HepG2 (cell line): ENCODE measurements around the gene HS3ST2. TPM values are rescaled to one million over a fixed set of nuclear protein-coding genes. Genes with fewer than 3 reads are reported as not detected.

ENCODE experiments used
- ARID5B ChIP-seq: IDR thresholded peaks from 2 replicates; pipeline ENCODE4 v1.4.0; 2020; ENCODE audit warnings: mild to moderate bottlenecking, missing genetic modification reagents
- FOXM1 ChIP-seq: sonication (generic); formaldehyde crosslinking; IDR thresholded peaks from 2 replicates; pipeline ENCODE4 v1.5.0; 2020; ENCODE audit warnings: missing genetic modification reagents
- HBP1 ChIP-seq: IDR thresholded peaks from 2 replicates; pipeline ENCODE4 v1.6.1; 2016; ENCODE audit warnings: low read depth, control low read depth
- KLF11 ChIP-seq: IDR thresholded peaks from 2 replicates; pipeline ENCODE4 v1.6.1; 2016; ENCODE audit warnings: missing compliant biosample characterization
- LCORL ChIP-seq, 2 experiments: fragments of 450-650 bp in 1 of 2; sonication (generic) in 1 of 2; formaldehyde crosslinking in 1 of 2; IDR thresholded peaks; 2 replicates each; pipeline versions ENCODE4 v1.5.0 to v1.6.1; 2017 to 2020; ENCODE audit warnings: antibody characterized with exemption in 1 of 2, missing genetic modification reagents in 1 of 2
- MEF2D ChIP-seq: sonication (generic); formaldehyde crosslinking; IDR thresholded peaks from 2 replicates; pipeline ENCODE4 v1.5.1; 2020; ENCODE audit warnings: mild to moderate bottlenecking, missing genetic modification reagents
- MLLT10 ChIP-seq: sonication (generic); formaldehyde crosslinking; IDR thresholded peaks from 2 replicates; pipeline ENCODE4 v1.4.0; 2020; ENCODE audit warnings: missing genetic modification reagents
- MTF1 ChIP-seq: sonication (generic); formaldehyde crosslinking; IDR thresholded peaks from 2 replicates; pipeline ENCODE4 v1.5.0; 2020; ENCODE audit warnings: missing genetic modification reagents
- NBN ChIP-seq: fragments of 450-650 bp; conservative IDR thresholded peaks from 2 replicates; pipeline ENCODE4 v1.6.1; 2017
- PBX3 ChIP-seq: sonication (generic); formaldehyde crosslinking; IDR thresholded peaks from 2 replicates; pipeline ENCODE4 v1.8.1; 2023; ENCODE audit warnings: missing genetic modification reagents, inconsistent platforms, borderline replicate concordance
- PHF5A ChIP-seq: IDR thresholded peaks from one replicate; pipeline ENCODE4 v1.6.1; 2018; ENCODE audit warnings: low read depth, missing genetic modification reagents; ENCODE audit not compliant: unreplicated experiment
- PRPF4 ChIP-seq: fragments of 200-400 bp; formaldehyde crosslinking; IDR thresholded peaks from 2 replicates; pipeline ENCODE4 v1.6.1; 2016; ENCODE audit warnings: low read length, low read depth; ENCODE audit not compliant: poor library complexity, severe bottlenecking
- WIZ ChIP-seq: sonication (generic); formaldehyde crosslinking; IDR thresholded peaks from 2 replicates; pipeline ENCODE4 v1.5.1; 2020; ENCODE audit warnings: mild to moderate bottlenecking, missing genetic modification reagents
- YEATS4 ChIP-seq: sonication (generic); formaldehyde crosslinking; IDR thresholded peaks from 2 replicates; pipeline ENCODE4 v1.4.0; 2020; ENCODE audit warnings: missing genetic modification reagents, borderline replicate concordance
- ZBED4 ChIP-seq: sonication (generic); formaldehyde crosslinking; IDR thresholded peaks from 2 replicates; pipeline ENCODE4 v1.4.0; 2020; ENCODE audit warnings: missing genetic modification reagents, borderline replicate concordance
- ZKSCAN5 ChIP-seq: sonication (generic); formaldehyde crosslinking; IDR thresholded peaks from 2 replicates; pipeline ENCODE4 v1.5.1; 2020; ENCODE audit warnings: mild to moderate bottlenecking, missing genetic modification reagents
- ZNF589 ChIP-seq: sonication (generic); formaldehyde crosslinking; conservative IDR thresholded peaks from 2 replicates; pipeline ENCODE4 v1.8.0; 2022; ENCODE audit warnings: mild to moderate bottlenecking, moderate library complexity, missing genetic modification reagents
- polyA plus RNA-seq, 8 experiments: library from polyadenylated mRNA; depleted of rRNA in 3 of 8; stranded (reverse) in 7 of 8; unstranded in 1 of 8; fragments of >200 nt; fragmentation: Illumina TruSeq in 4 of 8; extraction: Trizol in 4 of 8; gene quantifications; 2 replicates each; pipeline versions ENCODE4 v1.2.1 to v1.2.3, GENCODE V29; 2011 to 2016; ENCODE audit warnings: low read depth in 4 of 8, missing spikeins in 1 of 8, mixed read lengths in 1 of 8; ENCODE audit not compliant: insufficient read depth in 1 of 8
- total RNA-seq, 5 experiments: library from RNA; depleted of rRNA; stranded (reverse); fragments of >200 nt; fragmentation: Illumina TruSeq; extraction: Trizol; gene quantifications; 2 replicates each; pipeline ENCODE4 v1.2.3, GENCODE V29; 2016; ENCODE audit warnings: low read depth in 1 of 5
- TF ChIP-seq, protein P1 (sequence below): sonication (generic); formaldehyde crosslinking; IDR thresholded peaks from 2 replicates; pipeline ENCODE4 v1.8.0; 2022; ENCODE audit warnings: mild to moderate bottlenecking, missing genetic modification reagents, moderate library complexity

The HS3ST2 gene
- total and polyA plus RNA-seq, 2 of the 13 experiments (the other 11 are each of a cell fraction or from before 2014, with no cell fraction given), result not detected

DNA sequence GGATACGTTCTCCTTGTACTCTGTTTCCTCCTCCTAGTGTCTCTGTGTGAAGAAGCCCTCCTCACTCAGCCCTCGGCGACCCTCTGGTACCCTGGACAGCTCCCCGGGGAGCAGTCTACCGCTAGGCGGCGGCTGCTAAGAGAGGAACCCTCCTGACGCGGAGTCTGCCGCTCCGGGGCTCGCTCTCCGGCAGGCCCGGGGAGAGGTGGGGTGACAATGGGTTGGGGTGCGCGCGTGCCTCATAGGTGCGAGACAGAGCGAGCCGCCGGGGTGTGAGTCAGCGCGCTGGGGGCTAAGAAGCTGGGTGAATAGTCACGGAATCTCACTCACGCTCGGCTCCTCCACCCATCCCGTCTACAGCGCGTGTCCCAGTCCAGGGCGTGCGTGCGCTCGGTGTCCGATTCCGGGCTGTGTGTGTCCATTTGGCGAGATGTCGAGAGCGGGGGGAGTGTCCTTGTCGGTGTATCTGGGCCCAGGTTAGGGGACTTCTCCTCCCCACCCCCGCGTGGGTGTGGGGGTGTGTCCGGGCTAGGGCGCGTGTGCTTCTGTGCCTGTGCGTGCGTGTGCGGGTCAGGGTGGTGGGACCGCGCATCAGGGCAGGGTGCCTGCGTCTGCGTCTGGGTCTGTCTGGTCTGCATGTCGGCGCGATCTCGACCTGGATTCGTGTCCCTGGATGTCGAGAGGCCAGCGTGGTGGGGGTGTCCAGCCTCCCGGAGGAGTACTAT lies 577 bp upstream of the HS3ST2 start (continued):
- TF ChIP-seq ZBED4 (CRISPR knock-in tag) (peak; percentile 86; the same call in 1 of the 2 replicates), HBP1 (CRISPR knock-in tag) (peak; percentile 74; the same call in 1 of the 2 replicates), KLF11 (CRISPR knock-in tag) (peak; percentile 95), LCORL (IDR thresholded peaks at IDR 0.05) (no peak), LCORL (CRISPR knock-in tag; IDR thresholded peaks at IDR 0.05) (no peak), WIZ (CRISPR knock-in tag) (peak; percentile 98), ZNF589 (CRISPR knock-in tag) (peak; percentile 93), YEATS4 (CRISPR knock-in tag) (no peak), FOXM1 (no peak; the same call in 1 of the 2 replicates), ARID5B (peak; percentile 67), ZKSCAN5 (CRISPR knock-in tag) (0 out of 2 replicates have a peak, but pooled peaks have one; percentile 20), PHF5A (CRISPR knock-in tag) (no peak), MTF1 (CRISPR knock-in tag) (peak; percentile 93), PRPF4 (no peak), NBN (no peak), PBX3 (peak; percentile 93), MLLT10 (CRISPR knock-in tag) (no peak), MEF2D (peak; percentile 86)
- TF ChIP-seq, protein P1, sequence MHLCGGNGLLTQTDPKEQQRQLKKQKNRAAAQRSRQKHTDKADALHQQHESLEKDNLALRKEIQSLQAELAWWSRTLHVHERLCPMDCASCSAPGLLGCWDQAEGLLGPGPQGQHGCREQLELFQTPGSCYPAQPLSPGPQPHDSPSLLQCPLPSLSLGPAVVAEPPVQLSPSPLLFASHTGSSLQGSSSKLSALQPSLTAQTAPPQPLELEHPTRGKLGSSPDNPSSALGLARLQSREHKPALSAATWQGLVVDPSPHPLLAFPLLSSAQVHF (CRISPR knock-in tag), result peak; percentile 82; the same call in 1 of the 2 replicates
